ENCODE data around the gene FSCN2. TPM values are rescaled to one million over a fixed set of nuclear protein-coding genes. Genes with fewer than 3 reads are reported as not detected.

Gene FSCN2
- total RNA-seq, 2 donors from 2014 or later: 1.0 to 2.2 TPM

- H3K27ac ChIP-seq: no peak overlapping the region
- H3K36me3 ChIP-seq: no peaks in the 10 kb centered on the region
- no peaks in the 10 kb centered on the region for H3K4me1 ChIP-seq
- no peaks in the 10 kb centered on the region for H3K9me3 ChIP-seq
- H3K4me3 ChIP-seq: no peak overlapping the region
- no peak for DNase-seq
- H3K9ac ChIP-seq (ENCODE audit: low read depth in 2 of 2, low read length in 2 of 2): no peak overlapping the region
- intact Hi-C loops (cut with DNase I): no loop called here
- H3K27me3 ChIP-seq: no peaks in the 10 kb centered on the region
- TF ChIP-seq CTCF (IDR thresholded peaks at IDR 0.05): no peak
Measured at GRCh38 chr17:81492706-81493105, 35.5 kb upstream of the FSCN2 start.

- intact Hi-C loops (cut with DNase I): no loop called here
- H3K36me3 ChIP-seq: no peaks in the 10 kb centered on the region
- H3K9ac ChIP-seq (ENCODE audit: low read depth in 2 of 2, low read length in 2 of 2): no peak overlapping the region
- no peaks in the 10 kb centered on the region for H3K9me3 ChIP-seq
- H3K27me3 ChIP-seq: no peaks in the 10 kb centered on the region
- H3K4me1 ChIP-seq: no peaks in the 10 kb centered on the region
- H3K4me3 ChIP-seq: no peak overlapping the region
- no peak overlapping the region for H3K27ac ChIP-seq
- no peak for TF ChIP-seq CTCF (IDR thresholded peaks at IDR 0.05)
- no peak for DNase-seq
Measured at GRCh38 chr17:81493198-81494038, 34.8 kb upstream of the FSCN2 start.

GRCh38 chr17:81494626-81495377 is 33.4 kb upstream of the FSCN2 start:
- no peak for TF ChIP-seq CTCF (IDR thresholded peaks at IDR 0.05)
- Histone ChIP-seq H3K36me3 (no peaks in the 10 kb centered on the region), H3K4me3 (no peak overlapping the region), H3K27ac (no peak overlapping the region), H3K27me3 (no peaks in the 10 kb centered on the region), H3K4me1 (no peaks in the 10 kb centered on the region), H3K9ac (ENCODE audit: low read depth in 2 of 2, low read length in 2 of 2) (no peak overlapping the region), H3K9me3 (no peaks in the 10 kb centered on the region)
- intact Hi-C loops (cut with DNase I): no loop called here
- DNase-seq: no peak

- no peak for DNase-seq
- Histone ChIP-seq H3K4me3 (no peak overlapping the region), H3K27ac (no peak overlapping the region), H3K4me1 (no peaks in the 10 kb centered on the region), H3K27me3 (no peaks in the 10 kb centered on the region), H3K36me3 (no peaks in the 10 kb centered on the region), H3K9ac (ENCODE audit: low read depth in 2 of 2, low read length in 2 of 2) (no peak overlapping the region), H3K9me3 (no peaks in the 10 kb centered on the region)
- TF ChIP-seq CTCF (IDR thresholded peaks at IDR 0.05): no peak
- intact Hi-C loops (cut with DNase I): no loop called here
Measured at GRCh38 chr17:81498953-81499600, 29.1 kb upstream of the FSCN2 start.

- Histone ChIP-seq H3K9ac (ENCODE audit: low read depth in 2 of 2, low read length in 2 of 2) (no peak overlapping the region), H3K9me3 (no peaks in the 10 kb centered on the region), H3K36me3 (no peaks in the 10 kb centered on the region), H3K4me1 (no peaks in the 10 kb centered on the region), H3K4me3 (no peak overlapping the region), H3K27ac (no peak overlapping the region), H3K27me3 (no peaks in the 10 kb centered on the region)
- TF ChIP-seq CTCF (IDR thresholded peaks at IDR 0.05): no peak
- no peak for DNase-seq
- intact Hi-C loops (cut with DNase I): no loop called here
Measured at GRCh38 chr17:81499601-81499970, 28.6 kb upstream of the FSCN2 start.

Data from colonic mucosa (tissue), 4 donors.